Activated CD4-positive, alpha-beta T cell treated with anti-CD3 and anti-CD28 coated beads, Interleukin-2, amount 50 U/mL, for 16 hours (primary cell): ENCODE results near the gene LRP1B.

Experiments
- DNase-seq: peaks from one replicate; pipeline ENCODE4 v3.0.0-alpha.2; 2020

LRP1B gene

GRCh38 chr2:141557329-141558095 lies 573.3 kb downstream of the LRP1B start:
- DNase-seq: no peak

GRCh38 chr2:141555876-141556470 lies 574.8 kb downstream of the LRP1B start:
- DNase-seq: no peak

GRCh38 chr2:141554810-141555209 lies 576.0 kb downstream of the LRP1B start:
- DNase-seq: peak; percentile 0

DNA sequence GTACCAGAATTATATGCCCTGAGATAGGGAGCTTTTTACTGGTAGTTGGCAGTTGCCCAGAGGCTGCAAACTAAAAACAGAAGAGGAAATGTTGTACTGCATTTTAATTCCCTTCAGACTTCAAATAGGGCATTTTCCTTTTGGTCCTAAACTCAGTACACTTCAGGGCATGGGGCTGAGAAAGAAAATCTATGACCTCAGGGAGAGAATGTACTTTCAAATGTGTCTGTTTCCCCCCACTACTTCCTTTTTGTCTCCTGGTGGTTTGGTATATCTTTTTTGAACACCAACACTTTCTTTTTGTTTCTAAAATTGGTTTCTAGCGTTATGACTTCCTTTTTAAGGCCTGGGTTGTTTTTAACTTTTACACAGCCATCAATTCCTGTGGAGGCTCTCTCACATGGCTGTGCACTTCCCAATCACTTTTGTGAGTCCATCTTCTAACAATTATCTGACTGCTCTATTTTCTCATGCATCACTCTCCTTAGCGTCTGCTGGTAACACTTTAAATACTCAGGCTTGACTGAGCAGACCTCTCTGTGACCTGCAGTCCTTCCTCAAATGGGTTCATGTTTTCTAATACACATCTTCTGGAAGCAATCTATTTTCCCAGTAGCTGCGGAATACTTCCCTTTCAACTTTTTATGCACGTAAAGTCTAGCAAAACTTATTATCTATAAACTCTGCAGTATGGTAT lies 596.0 kb downstream of the LRP1B start:
- DNase-seq: no peak

DNA sequence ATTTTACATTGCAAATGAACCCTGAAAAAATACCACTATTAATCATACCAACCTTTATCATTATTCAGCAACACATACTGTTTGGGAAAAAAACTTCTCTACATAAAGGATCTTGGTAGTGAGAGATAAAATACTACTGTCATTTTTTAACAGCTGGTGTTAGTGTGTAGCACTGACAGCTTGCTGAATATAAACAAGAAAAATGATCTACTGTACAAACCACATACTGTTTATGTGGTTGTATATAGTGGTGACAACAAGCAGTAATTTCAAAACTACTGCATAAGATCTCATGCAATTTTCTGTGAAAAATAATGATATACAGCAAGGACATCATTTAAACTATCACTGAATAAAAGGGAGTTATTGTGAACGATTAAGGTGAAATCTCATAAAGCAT lies 601.2 kb downstream of the LRP1B start:
- DNase-seq: no peak

DNA sequence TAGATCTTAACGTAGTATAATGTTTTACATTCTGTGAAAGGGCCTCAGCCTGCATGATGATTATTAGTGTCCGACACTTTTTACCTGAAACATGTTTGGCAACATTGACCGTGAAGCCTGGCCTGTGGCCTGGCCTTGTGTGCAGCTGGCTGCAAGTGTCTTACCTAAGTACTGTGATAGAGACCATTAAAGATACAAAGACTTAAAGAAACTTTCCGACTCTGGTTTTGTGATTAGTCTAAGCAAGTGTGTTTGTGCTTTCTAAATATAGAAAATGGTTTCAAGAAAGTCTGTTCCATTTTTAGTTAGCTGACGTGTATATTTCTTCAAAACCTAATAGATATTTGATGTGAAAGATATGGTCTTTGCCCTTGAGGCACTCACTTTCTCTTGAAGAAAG lies 601.8 kb downstream of the LRP1B start:
- DNase-seq: no peak

GRCh38 chr2:141526760-141527159 lies 604.1 kb downstream of the LRP1B start:
- DNase-seq: no peak

GRCh38 chr2:141524777-141525176 lies 606.0 kb downstream of the LRP1B start:
- DNase-seq: no peak

DNA sequence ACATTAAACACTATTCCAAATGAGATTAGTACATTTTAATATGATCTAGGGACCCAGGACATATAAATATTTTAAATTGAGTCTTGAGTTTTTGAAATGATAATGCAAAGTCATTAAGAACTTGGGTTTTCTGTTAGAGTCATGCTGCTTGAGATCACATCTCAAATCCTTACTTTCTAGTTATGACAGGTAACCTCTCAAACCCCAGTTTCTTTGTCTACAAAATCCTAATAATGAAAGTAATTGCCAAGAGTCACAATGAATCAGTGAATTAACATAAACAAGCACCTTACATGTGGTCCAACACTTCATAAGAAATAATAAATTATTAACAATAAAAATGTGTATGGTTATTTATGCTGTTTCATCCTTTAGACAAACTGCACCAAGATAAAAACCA lies 607.6 kb downstream of the LRP1B start:
- no peak for DNase-seq

GRCh38 chr2:141522702-141523101 lies 608.1 kb downstream of the LRP1B start:
- DNase-seq: no peak

GRCh38 chr2:141522048-141522447 lies 608.8 kb downstream of the LRP1B start:
- no peak for DNase-seq

DNA sequence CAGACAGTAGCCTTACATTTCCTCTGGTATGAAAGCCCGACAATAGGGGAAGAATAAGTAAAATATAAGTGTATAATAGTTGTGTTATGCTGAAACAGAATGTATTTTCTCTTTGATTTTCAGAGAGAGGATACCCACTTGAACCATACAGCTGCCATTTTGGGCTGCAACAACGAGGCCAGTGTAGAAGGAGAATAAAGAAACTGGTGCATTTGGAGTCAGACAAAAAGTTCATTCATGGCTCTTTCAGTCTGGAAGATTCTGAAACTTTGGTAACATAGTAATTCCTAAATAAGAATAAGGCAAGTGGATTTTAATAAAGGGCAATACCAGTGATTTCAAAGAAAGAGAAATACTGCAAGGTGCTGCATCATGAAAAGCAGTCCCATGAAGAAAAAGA lies 610.9 kb downstream of the LRP1B start:
- DNase-seq: no peak

DNA sequence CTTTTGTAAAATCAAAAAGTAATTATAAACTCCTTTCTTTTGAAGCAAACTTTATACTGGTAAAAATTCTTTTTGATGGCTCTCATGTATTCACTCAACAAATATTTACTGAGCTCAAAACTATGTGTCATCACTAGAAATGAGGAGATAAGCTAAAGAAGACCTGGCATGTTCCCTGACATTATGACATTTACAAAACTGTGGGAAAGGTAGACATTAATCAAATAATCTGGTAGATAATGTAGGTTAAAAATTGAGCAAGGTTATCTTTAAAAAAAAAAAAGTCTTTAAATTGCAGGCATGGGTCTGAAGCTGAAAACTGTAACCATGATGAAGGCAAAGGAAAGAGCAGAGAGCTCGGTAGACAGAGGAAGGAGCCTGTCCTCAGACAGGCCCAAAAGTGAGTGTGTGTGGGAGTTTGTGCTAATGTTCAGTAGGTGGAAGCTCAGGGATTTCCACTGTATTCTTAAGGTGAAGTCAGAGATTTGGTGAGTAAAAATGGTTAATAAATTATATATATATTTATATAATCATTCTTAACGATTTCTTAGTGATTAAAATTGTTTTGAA lies 612.9 kb downstream of the LRP1B start:
- no peak for DNase-seq

GRCh38 chr2:141517180-141517851 lies 613.5 kb downstream of the LRP1B start:
- no peak for DNase-seq

GRCh38 chr2:141515931-141516330 lies 614.9 kb downstream of the LRP1B start:
- no peak for DNase-seq

DNA sequence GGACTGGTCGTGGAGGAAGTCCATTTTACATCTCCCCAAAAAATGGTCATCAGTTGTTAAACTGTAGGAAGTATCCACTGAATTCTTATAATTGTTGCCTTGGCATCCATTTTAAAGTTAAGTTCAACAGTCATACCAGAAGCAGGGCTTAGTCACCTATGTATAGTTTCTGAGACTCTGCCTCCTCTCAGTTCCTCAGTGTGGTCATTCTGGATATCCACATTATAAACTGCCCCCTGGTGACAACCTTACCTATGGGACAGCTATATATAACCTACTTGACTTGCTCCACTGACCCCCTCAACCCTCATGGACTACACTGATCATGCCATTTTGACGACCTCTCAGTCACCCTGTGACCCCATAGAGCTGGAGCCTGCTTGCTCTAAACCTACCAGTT lies 617.0 kb downstream of the LRP1B start:
- no peak for DNase-seq

DNA sequence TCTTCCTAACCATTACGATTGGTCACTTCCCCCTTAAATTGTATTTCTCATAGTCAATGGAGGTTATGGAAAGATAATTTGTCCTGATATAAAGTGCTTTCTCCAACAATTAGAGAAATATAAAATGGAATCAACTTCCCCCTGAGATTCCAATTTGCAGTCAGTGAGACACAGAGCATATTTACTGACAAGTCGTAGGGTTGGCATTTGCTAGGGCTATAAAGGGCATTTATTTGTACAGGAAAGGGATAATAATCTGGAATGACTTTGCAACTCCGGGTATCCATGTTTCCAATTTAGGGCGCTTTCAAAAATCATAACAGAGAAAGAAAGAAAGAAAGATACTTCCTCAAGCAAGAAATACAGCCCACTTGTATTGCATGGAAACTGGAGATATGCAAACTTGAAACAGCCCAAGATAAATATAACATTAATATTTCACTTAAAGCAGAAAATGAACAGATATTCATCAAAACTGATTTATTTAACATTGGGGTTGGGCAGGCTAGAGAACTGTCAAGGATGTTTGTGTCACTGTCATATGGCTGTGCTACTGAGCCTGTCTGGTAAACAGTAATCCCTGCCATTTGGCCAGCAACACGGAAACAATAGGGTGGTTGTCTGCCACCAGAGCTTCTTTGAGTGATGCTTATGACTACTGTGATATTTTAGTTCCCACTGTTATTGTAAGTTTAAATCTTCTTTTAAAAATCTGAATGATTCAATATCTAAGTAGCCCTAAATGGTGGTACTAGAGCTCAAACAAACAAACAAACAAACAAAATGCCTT lies 621.8 kb downstream of the LRP1B start:
- DNase-seq: no peak

DNA sequence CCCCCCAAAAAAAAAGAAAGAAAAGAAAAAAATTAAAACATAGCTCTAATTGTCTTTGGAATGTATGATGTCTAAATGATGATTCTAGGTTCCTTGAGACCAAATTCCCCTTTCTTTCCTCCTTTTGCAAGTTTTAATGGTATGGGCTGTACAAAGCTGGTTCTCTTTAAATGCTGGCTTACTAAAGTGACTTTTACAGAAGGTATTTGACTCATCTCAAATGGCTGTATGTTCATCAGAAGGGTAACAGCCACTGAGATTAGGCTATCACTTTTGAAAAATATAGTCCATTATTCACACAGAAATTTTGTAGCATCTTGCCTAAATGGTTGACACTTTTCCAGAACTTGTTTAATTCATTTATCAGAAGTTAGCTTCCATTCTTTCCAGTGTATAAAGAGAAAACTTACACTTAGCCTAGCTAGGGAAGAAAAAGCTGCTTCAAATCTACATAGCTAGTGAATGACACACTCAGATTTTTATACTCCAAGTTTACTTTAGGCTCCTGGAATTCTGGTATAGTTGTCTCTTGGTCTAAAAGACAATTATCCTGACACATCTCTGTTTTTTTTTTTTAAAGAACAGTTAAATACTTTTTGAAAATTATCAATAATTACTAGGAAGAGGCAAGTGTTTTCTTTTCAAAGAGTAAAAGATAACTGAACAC lies 622.6 kb downstream of the LRP1B start:
- no peak for DNase-seq

- no peak for DNase-seq
Measured at GRCh38 chr2:141506135-141506534, 624.7 kb downstream of the LRP1B start.

DNA sequence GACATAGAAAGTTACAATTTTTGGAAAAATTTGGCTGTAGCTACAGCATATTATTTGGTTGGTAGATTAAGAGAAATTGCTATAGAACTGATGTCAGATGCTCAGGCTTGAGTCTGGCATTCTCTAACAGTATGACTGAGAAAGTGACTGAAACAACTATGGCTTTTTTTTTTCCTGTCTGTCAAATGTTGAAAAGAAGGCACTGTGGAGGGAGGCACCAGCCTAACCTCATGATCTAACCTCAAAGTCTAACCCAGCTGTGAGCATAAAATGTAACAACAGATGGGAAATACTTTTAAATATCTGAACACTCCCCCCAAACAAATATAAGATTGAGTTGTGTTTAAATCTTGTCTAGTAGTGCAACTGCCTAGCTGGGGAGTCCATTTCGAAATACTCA lies 629.1 kb downstream of the LRP1B start:
- DNase-seq: no peak

GRCh38 chr2:141499123-141499522 lies 631.7 kb downstream of the LRP1B start:
- DNase-seq: no peak

- no peak for DNase-seq
Measured at GRCh38 chr2:141498561-141498960, 632.3 kb downstream of the LRP1B start.
